KOPT-K1 (cell line): Measurements from ENCODE around the gene DHX36.

Source experiments
- H3K27ac ChIP-seq: fragments of 200-600 bp; sonication (generic); 2 replicates; pipeline ENCODE4 v1.5.1; 2016; ENCODE audit warnings: antibody characterized with exemption, mild to moderate bottlenecking, low read depth, low read length; ENCODE audit not compliant: poor library complexity, severe bottlenecking
- H3K36me3 ChIP-seq: fragments of 200-600 bp; sonication (generic); 2 replicates; pipeline ENCODE4 v1.5.1; 2017; ENCODE audit warnings: antibody characterized with exemption, mild to moderate bottlenecking, low read length, moderate library complexity; ENCODE audit not compliant: insufficient read depth
- H3K9me3 ChIP-seq: fragments of 200-600 bp; sonication (generic); 2 replicates; pipeline ENCODE4 v1.5.1; 2017; ENCODE audit warnings: antibody characterized with exemption, low read length, mild to moderate bottlenecking; ENCODE audit not compliant: insufficient read depth, poor library complexity, severe bottlenecking

The DHX36 gene

DNA sequence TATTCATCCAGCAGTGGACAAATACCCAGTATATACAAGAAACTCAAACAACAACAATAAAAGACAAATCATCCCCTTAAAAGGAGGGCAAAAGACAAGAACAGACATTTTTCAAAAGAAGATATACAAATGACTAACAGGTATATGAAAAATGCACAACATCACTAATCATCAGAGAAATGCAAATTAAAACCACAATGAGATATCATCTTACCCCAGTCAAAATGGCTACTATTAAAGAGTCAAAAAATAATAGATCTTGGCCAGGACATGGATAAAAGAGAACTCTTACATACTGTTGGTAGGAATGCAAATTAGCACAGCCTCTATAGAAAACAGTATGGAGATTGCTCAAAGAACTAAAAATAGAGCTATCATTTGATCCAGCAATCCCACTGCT is 16.9 kb downstream of the DHX36 start:
- Histone ChIP-seq H3K27ac (no peak overlapping the region), H3K9me3 (no peaks in the 10 kb centered on the region), H3K36me3 (peaks cover 89% of the 10 kb centered on the region)

DNA sequence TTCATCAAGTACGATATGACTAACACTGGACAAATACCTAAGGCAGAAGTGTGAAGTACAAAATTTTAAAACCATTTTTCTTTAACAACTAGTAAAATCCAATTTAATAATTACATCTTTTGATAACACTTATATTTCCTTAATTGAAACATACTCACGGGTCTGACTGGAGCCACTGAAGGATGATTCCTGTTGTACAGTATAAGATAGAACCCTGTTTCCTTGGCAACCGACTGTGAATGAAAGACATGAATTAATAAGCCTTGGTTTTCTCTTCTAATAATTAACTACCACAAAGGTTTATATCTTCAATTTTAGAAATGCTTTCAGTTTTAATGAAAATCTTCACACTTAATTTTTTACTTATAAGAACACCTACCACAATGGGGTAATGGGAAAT is 19.4 kb downstream of the DHX36 start:
- peaks cover 100% of the 10 kb centered on the region for H3K36me3 ChIP-seq
- no peaks in the 10 kb centered on the region for H3K9me3 ChIP-seq
- H3K27ac ChIP-seq, result no peak overlapping the region

DNA sequence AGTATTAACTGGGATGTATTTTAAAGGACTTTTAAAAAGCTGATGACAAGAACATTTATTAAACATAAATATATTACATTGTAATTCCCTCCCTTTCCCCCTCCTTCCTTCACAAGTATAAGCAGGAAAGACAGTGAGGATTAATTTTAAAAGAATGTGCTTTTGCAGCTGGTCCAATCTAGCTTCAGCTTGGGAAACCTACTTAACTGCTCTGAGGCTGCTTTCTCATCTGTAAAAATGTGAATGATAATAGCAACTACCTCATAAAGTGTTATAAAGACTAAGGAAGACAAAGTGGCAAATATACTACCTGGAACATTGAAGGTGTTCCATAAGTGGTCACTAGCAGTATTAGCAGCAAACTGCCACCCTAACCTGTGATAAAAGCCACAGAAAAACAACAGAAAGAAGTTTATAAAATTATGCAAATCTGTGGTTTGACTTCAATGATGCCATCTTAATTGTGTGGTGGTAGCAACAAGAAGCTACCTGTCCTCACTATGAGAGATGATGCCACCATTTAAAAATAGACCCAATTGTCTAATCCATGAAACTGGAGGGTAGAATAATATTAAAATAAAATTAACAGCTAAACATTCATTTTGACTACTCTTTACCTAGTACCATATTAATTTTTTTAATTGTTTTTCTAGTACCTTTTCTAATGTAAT is 20.0 kb downstream of the DHX36 start:
- no peak overlapping the region for H3K27ac ChIP-seq
- H3K36me3 ChIP-seq, result peaks cover 100% of the 10 kb centered on the region
- H3K9me3 ChIP-seq, result no peaks in the 10 kb centered on the region

DNA sequence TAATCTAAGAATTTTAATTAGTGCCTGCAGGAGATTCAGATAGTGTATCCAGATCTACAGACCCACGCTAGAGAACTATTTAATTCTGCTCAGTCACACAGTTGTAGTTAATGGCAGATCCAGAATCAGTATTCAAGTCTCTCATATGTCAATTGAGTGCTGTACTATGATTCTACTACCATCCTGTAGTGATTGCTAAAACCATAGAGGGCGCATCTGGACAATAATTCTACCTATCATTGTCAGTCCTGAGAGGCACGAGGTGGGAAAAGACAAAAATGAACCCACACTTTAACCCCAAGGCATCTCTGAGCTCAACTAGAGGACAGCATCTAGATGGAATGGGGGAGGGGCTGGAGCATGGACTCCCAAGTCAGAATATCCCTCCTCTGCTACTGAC is 22.7 kb downstream of the DHX36 start:
- Histone ChIP-seq H3K36me3 (peaks cover 98% of the 10 kb centered on the region), H3K27ac (no peak overlapping the region), H3K9me3 (no peaks in the 10 kb centered on the region)

GRCh38 chr3:154294016-154294415 is 30.3 kb downstream of the DHX36 start:
- H3K36me3 ChIP-seq, result peaks cover 96% of the 10 kb centered on the region
- H3K9me3 ChIP-seq, result no peaks in the 10 kb centered on the region
- H3K27ac ChIP-seq, result no peak overlapping the region

GRCh38 chr3:154290187-154290586 is 34.1 kb downstream of the DHX36 start:
- Histone ChIP-seq H3K9me3 (no peaks in the 10 kb centered on the region), H3K27ac (no peak overlapping the region), H3K36me3 (peaks cover 100% of the 10 kb centered on the region)

DNA sequence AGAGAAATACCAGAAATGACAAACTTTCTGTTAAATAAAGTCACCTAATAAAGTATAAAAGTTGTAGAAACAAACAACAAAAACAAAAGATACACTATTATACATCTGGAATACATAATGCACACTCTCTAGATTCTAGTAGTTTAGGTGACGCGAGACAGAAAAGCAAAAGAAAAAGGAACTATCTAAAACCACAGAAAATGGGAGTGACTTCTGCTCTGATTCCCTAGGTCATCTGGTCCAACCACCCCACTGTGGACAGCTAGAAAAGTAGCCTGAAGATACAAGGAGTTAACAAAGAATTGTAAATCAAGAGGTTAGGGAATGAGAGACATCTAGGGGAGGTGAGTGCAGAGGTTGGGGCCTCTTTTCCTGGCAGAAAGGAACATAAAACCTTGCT is 39.1 kb downstream of the DHX36 start:
- Histone ChIP-seq H3K27ac (no peak overlapping the region), H3K9me3 (no peaks in the 10 kb centered on the region), H3K36me3 (peaks cover 100% of the 10 kb centered on the region)

DNA sequence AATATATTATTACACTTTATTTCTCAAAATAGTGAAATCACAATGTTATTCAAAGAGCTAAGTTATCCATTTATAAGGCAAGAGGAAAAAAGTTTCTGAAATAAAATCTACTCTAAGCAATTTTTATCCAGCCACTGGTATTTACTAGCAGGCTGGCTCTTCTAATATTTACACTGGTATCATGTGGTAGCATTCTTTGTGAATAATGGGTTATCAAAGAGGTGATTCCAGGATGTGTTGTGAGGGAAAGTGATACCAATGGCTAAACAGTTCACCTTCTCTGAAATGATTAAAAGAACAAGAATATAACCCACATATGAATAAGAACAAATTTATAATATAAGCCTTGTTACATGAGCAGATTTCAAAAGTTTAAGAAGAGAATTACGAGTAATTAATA is 44.1 kb downstream of the DHX36 start:
- Histone ChIP-seq H3K36me3 (peaks cover 100% of the 10 kb centered on the region), H3K27ac (no peak overlapping the region), H3K9me3 (no peaks in the 10 kb centered on the region)

GRCh38 chr3:154275965-154276364 is 48.3 kb downstream of the DHX36 start:
- Histone ChIP-seq H3K27ac (no peak overlapping the region), H3K36me3 (peaks cover 100% of the 10 kb centered on the region), H3K9me3 (no peaks in the 10 kb centered on the region)

DNA sequence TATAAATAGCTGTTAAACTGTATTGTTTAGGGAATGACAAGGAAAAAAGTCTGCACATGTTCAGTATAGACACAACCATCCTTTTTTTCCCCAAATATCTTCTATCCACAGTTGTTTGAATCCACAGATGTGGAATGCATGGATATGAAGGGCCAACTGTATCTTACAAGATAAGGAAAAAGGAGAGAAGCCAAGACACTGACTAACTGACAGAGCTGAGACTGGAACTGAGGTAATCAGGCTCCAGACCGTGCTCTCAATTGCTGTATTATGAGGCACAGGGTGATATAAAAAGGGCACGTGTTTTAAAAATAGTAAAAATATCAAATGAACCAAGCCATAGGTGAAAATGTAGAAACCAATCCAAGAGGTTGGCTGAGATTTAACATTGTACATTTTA is 49.0 kb downstream of the DHX36 start:
- H3K9me3 ChIP-seq, result no peaks in the 10 kb centered on the region
- peaks cover 100% of the 10 kb centered on the region for H3K36me3 ChIP-seq
- H3K27ac ChIP-seq, result no peak overlapping the region

DNA sequence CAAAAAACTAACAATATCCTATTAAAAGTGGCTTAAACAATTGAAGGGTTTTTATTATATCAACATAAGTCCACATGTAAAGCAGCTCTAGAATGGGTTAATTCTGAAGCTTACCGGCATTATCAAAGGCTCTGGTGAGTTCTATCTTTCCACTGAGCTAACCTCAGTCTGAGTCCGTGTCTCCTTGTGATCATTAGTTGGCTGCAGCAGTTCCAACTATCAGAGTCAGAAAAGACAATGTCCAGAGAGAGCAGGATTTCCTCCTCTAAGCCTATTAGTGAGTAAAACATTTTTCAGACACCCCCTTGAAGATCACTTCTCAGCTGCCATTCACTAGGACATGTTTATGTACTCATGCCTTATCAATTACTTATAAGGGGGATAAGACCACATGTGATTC is 49.9 kb downstream of the DHX36 start:
- no peak overlapping the region for H3K27ac ChIP-seq
- H3K9me3 ChIP-seq, result no peaks in the 10 kb centered on the region
- peaks cover 100% of the 10 kb centered on the region for H3K36me3 ChIP-seq

DNA sequence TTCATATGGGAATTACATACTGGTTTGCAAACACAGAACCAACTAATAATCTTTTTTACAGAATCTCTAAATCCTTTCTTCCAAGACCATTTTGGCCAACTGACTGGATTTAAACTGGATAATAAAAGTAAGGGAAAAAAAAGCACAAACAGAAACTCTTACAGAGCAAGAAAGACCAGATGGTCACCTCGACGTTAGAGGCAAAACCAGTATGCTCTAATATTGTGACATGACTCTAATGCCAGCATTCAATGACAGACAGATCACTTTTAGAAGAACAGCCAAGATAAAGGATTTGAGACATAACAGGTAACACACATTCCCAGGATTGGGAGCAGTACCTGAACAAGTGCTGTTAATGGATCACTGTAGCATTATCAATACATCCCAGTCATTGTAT is 50.9 kb downstream of the DHX36 start:
- Histone ChIP-seq H3K36me3 (peaks cover 97% of the 10 kb centered on the region), H3K9me3 (peaks cover 5% of the 10 kb centered on the region), H3K27ac (no peak overlapping the region)

DNA sequence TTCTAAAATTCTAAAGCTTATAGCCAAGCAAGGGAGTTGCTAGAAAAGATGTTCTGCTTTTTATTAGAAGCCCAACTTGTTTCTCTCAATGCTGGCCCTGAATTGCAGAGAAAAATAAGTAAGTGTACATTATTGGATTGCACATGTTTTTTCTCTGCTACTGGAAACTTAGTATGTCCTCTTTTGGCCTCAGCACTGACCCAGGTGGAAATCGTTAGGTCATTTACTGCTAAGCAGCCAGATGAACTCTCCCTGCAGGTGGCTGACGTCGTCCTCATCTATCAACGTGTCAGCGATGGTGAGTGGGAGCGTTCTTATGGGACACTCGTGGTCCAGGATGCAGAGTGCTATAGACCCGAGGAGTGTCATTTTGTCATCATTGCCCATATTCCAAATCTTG is 69.8 kb downstream of the DHX36 start:
- H3K9me3 ChIP-seq, result no peaks in the 10 kb centered on the region
- no peak overlapping the region for H3K27ac ChIP-seq
- H3K36me3 ChIP-seq, result peaks cover 95% of the 10 kb centered on the region

DNA sequence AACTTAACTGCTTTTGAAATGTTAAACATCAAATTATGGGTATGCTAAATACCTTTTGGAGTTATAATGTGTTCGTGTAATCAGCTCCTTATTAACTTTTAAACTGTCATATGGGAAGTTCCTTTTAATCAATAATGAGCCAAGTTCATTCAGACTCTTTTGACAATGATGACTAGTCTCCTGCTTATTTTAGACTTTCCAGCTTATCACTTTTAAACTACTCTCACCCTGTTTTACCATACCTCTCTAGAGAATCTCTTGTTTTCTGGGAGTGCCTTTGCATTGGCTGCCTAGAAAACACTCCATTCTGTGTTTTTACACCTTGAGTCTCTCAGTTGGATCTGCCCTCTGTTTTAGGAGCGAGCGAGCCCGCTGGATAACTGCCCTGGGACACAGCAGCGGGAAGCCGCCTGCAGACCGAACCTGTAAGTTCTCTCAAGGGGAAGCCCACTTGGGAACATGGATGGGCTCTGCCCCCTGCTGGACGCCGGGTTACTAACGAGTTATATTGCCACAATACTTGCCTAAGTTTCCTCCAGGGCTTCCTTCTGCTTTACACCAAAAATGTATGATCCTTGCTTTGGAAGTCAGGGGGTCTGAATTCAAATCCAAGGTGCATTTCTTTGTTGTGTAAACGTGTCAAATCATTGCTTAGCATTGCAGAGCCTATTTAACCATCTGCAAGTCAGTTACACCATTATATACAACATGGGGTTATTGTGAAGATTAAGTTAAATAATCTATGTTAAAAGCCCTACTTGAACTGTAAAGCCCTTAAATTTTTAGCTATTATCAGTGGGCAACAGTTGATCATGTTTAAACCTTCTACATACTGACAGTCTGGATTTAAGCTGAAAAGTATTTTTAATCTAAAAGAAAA is 71.3 kb downstream of the DHX36 start:
- H3K9me3 ChIP-seq, result no peaks in the 10 kb centered on the region
- H3K36me3 ChIP-seq, result peaks cover 84% of the 10 kb centered on the region
- no peak overlapping the region for H3K27ac ChIP-seq

DNA sequence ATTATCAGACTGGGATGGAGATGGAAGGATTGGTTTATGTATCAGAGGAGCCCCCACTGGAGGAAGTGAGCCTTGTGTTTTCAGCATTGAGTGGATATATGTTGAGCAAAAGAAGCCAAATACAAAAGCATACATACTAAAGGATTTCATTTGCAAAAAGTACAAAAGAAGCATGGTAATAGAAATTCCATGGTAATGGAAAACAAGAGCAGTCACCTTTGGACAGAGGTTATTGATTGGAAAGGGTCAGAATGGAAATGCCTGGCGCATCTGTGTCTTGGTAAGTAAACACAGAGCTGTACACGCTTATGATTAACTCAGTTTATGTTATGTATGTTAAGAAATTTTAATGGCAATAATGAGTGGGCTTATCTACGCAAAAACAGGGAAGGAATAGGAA is 72.7 kb downstream of the DHX36 start:
- Histone ChIP-seq H3K9me3 (no peaks in the 10 kb centered on the region), H3K27ac (no peak overlapping the region), H3K36me3 (peaks cover 70% of the 10 kb centered on the region)

GRCh38 chr3:154250291-154250690 is 74.0 kb downstream of the DHX36 start:
- no peaks in the 10 kb centered on the region for H3K9me3 ChIP-seq
- H3K27ac ChIP-seq, result no peak overlapping the region
- H3K36me3 ChIP-seq, result peaks cover 59% of the 10 kb centered on the region
